HEK293 (cell line): ENCODE data around the gene KPNA5.

Source experiments
- CTCF ChIP-seq: fragments of 450-650 bp; formaldehyde crosslinking; IDR thresholded peaks from 2 replicates; pipeline ENCODE4 v1.5.1; 2016; ENCODE audit warnings: missing biosample characterization, missing genetic modification characterization
- SCRT1 ChIP-seq: fragments of 450-650 bp; formaldehyde crosslinking; IDR thresholded peaks from 2 replicates; pipeline ENCODE4 v1.5.1; 2016; ENCODE audit warnings: missing biosample characterization, missing genetic modification characterization, borderline replicate concordance
- ZBTB11 ChIP-seq: fragments of 450-650 bp; formaldehyde crosslinking; conservative IDR thresholded peaks from 2 replicates; pipeline ENCODE4 v1.5.1; 2016; ENCODE audit warnings: low read depth, missing biosample characterization, missing genetic modification characterization
- ZNF24 ChIP-seq: fragments of 450-650 bp; formaldehyde crosslinking; IDR thresholded peaks from 2 replicates; pipeline ENCODE4 v1.5.1; 2016; ENCODE audit warnings: missing biosample characterization, missing genetic modification characterization
- ZNF324 ChIP-seq: fragments of 450-650 bp; formaldehyde crosslinking; IDR thresholded peaks from 2 replicates; pipeline ENCODE4 v1.5.1; 2016; ENCODE audit warnings: missing biosample characterization, missing genetic modification characterization
- ZNF639 ChIP-seq: fragments of 450-650 bp; formaldehyde crosslinking; IDR thresholded peaks from 2 replicates; pipeline ENCODE4 v1.5.1; 2016; ENCODE audit warnings: missing biosample characterization, missing genetic modification characterization
- ZNF645 ChIP-seq: fragments of 450-650 bp; formaldehyde crosslinking; IDR thresholded peaks from 2 replicates; pipeline ENCODE4; 2016; ENCODE audit warnings: missing biosample characterization, missing genetic modification characterization

DNA sequence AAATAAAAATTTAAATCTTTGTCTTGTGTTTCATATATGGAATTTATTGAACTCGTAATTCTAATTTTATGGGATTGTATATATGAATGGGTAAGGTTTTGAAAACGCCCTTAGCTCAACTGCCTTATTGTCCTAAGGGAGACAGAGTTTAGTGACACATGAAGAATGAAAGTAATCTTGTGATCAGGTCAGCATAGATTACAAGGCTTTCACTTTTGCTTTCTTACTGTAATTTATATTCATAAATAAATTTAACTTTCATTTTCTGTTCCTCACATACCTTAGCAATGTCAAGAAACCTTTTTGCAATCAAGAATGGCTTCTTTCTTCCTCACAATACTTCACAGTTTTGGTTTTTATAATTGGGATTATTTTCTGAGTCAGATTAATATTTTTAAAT, 14.4 kb downstream of the KPNA5 start:
- TF ChIP-seq ZNF645 (no peak), SCRT1 (tag by site-specific recombination) (no peak), ZNF24 (tag by site-specific recombination) (no peak), ZNF639 (tag by site-specific recombination) (no peak), ZNF324 (tag by site-specific recombination) (no peak), CTCF (no peak), ZBTB11 (tag by site-specific recombination) (no peak)
